Measurements from ENCODE around the gene POLR2E. TPM values are rescaled to one million over a fixed set of nuclear protein-coding genes. Genes with fewer than 3 reads are reported as not detected.
A peak's percentile ranks its signal among the peaks of the same experiment; 100 is the strongest.

POLR2E gene
- total and polyA plus RNA-seq, 2 of the 13 experiments (the other 11 are each of a cell fraction or from before 2014, with no cell fraction given), result 140 to 272 TPM

GRCh38 chr19:1046117-1046626, 49.0 kb downstream of the POLR2E start (continued):
- no peak for TF ChIP-seq ZNF710 (CRISPR knock-in tag; IDR thresholded peaks at IDR 0.05; ENCODE audit: borderline replicate concordance)
- TF ChIP-seq ATF6 (CRISPR knock-in tag; conservative IDR thresholded peaks at IDR 0.05), result no peak
- TF ChIP-seq MZF1 (CRISPR knock-in tag; IDR thresholded peaks at IDR 0.05; ENCODE audit: borderline replicate concordance), result no peak
- no peak for TF ChIP-seq SRSF9 (IDR thresholded peaks at IDR 0.05; ENCODE audit: borderline replicate concordance, insufficient read depth, low read depth, low read length, poor library complexity, severe bottlenecking)
- no peak for TF ChIP-seq TOE1 (CRISPR knock-in tag; IDR thresholded peaks at IDR 0.05)
- TF ChIP-seq KMT2B (CRISPR knock-in tag; IDR thresholded peaks at IDR 0.05), result no peak
- TF ChIP-seq REXO4 (CRISPR knock-in tag; IDR thresholded peaks at IDR 0.05; ENCODE audit: borderline replicate concordance), result no peak
- TF ChIP-seq ZFP90 (CRISPR knock-in tag; IDR thresholded peaks at IDR 0.05; ENCODE audit: borderline replicate concordance), result peak; percentile 88
- no peak for TF ChIP-seq TFAP4 (IDR thresholded peaks at IDR 0.05; ENCODE audit: borderline replicate concordance, low read depth)
- TF ChIP-seq HNF4A (CRISPR knock-in tag; IDR thresholded peaks at IDR 0.05), result peak; percentile 81
- no peak for TF ChIP-seq ZNF333 (CRISPR knock-in tag; IDR thresholded peaks at IDR 0.05; ENCODE audit: borderline replicate concordance)
- TF ChIP-seq TBP (CRISPR knock-in tag; IDR thresholded peaks at IDR 0.05), result no peak
- TF ChIP-seq REL (CRISPR knock-in tag; conservative IDR thresholded peaks at IDR 0.05), result no peak
- TF ChIP-seq SP1 (IDR thresholded peaks at IDR 0.05), result no peak
- no peak for TF ChIP-seq SP1 (CRISPR knock-in tag; IDR thresholded peaks at IDR 0.05)
- TF ChIP-seq ZNF737 (CRISPR knock-in tag; IDR thresholded peaks at IDR 0.05; ENCODE audit: borderline replicate concordance), result no peak
- no peak for TF ChIP-seq POLR2AphosphoS5 (IDR thresholded peaks at IDR 0.05; ENCODE audit: low read depth, low read length)
- no peak for TF ChIP-seq ZC3H13 (CRISPR knock-in tag; IDR thresholded peaks at IDR 0.05)
- no peak for TF ChIP-seq PRDM10 (CRISPR knock-in tag; IDR thresholded peaks at IDR 0.05; ENCODE audit: low read depth)
- TF ChIP-seq ZNF260 (CRISPR knock-in tag; IDR thresholded peaks at IDR 0.05; ENCODE audit: borderline replicate concordance, low read depth), result no peak
- no peak for TF ChIP-seq ZNF230 (CRISPR knock-in tag; IDR thresholded peaks at IDR 0.05)
- TF ChIP-seq MAX (IDR thresholded peaks at IDR 0.05), result peak; percentile 98
- TF ChIP-seq ZNF383 (CRISPR knock-in tag; IDR thresholded peaks at IDR 0.05; ENCODE audit: borderline replicate concordance), result no peak
